IMR-90 (cell line): ENCODE measurements around the gene CDKN2B-AS1. TPM values are rescaled to one million over a fixed set of nuclear protein-coding genes. Genes with fewer than 3 reads are reported as not detected.

Experiments used
- ATAC-seq: fragments of 200-7000 bp; cut with Tn5 transposase; 2 replicates; pipeline ENCODE4 v1.9.1; 2020; ENCODE audit warnings: low read depth, mild to moderate bottlenecking, moderate library complexity
- BruUV-seq: library from RNA; stranded (reverse); fragments of 400-500 nt; replicated peaks from 2 replicates; lab custom pipeline; 2021; lab: Mats Ljungman, UMichigan
- CTCF ChIA-PET: fragments of 300-600 bp; formaldehyde crosslinking; extraction: SDS; loops from one replicate; lab custom pipeline; 2021; ENCODE audit warnings: antibody characterized with exemption; lab: Yijun Ruan, JAX
- POLR2A ChIA-PET: fragments of 300-600 bp; sonication (Branson Sonifier 250); formaldehyde crosslinking; loops from one replicate; lab custom pipeline; 2022; ENCODE audit warnings: antibody characterized with exemption; ENCODE audit not compliant: unreplicated experiment; lab: Charles Lee
- DNase-seq: peaks from one replicate; pipeline ENCODE4 v3.0.0; 2013
- H2AFZ ChIP-seq: replicated peaks from 2 replicates; pipeline ENCODE3; 2013; ENCODE audit warnings: low read length, mild to moderate bottlenecking; ENCODE audit not compliant: poor library complexity
- H2AK5ac ChIP-seq: 2 replicates; pipeline ENCODE4 v1.6.1; 2013; ENCODE audit warnings: low read depth, low read length, inconsistent platforms
- H2AK9ac ChIP-seq: replicated peaks from 2 replicates; pipeline ENCODE3; 2013; ENCODE audit warnings: mild to moderate bottlenecking, low read depth, low read length, moderate library complexity; ENCODE audit not compliant: poor library complexity
- H2BK120ac ChIP-seq: 2 replicates; pipeline ENCODE4 v1.6.1; 2013; ENCODE audit warnings: low read depth, low read length, inconsistent platforms
- H2BK15ac ChIP-seq: 3 replicates; pipeline ENCODE4 v1.6.1; 2013; ENCODE audit warnings: low read depth, low read length, inconsistent platforms
- H2BK20ac ChIP-seq: 2 replicates; pipeline ENCODE4 v1.6.1; 2013; ENCODE audit warnings: low read depth, mild to moderate bottlenecking, inconsistent platforms, low read length, moderate library complexity
- H2BK5ac ChIP-seq: 2 replicates; pipeline ENCODE4 v1.6.1; 2013; ENCODE audit warnings: mild to moderate bottlenecking, low read depth, low read length, inconsistent platforms; ENCODE audit not compliant: poor library complexity, severe bottlenecking
- H3K14ac ChIP-seq: replicated peaks from 2 replicates; pipeline ENCODE4 v1.6.1; 2013; ENCODE audit warnings: low read depth, low read length, inconsistent platforms
- H3K18ac ChIP-seq: 2 replicates; pipeline ENCODE4 v1.6.1; 2013; ENCODE audit warnings: low read depth, low read length, control low read depth
- H3K23ac ChIP-seq: 2 replicates; pipeline ENCODE4 v1.6.1; 2013; ENCODE audit warnings: low read depth, low read length, inconsistent platforms
- H3K27ac ChIP-seq: 2 replicates; pipeline ENCODE4 v1.5.1; 2013; ENCODE audit warnings: mild to moderate bottlenecking, control low read depth, low read length; ENCODE audit not compliant: insufficient read depth
- H3K27me3 ChIP-seq: 2 replicates; pipeline ENCODE4 v1.6.1; 2013; ENCODE audit warnings: low read length; ENCODE audit not compliant: control insufficient read depth, insufficient read depth
- H3K36me3 ChIP-seq: 2 replicates; pipeline ENCODE4 v1.6.1; 2013; ENCODE audit warnings: low read length, mixed read lengths; ENCODE audit not compliant: control insufficient read depth, insufficient read depth
- H3K4ac ChIP-seq: 2 replicates; pipeline ENCODE4 v1.6.1; 2013; ENCODE audit warnings: low read depth, low read length, inconsistent platforms
- H3K4me1 ChIP-seq: 2 replicates; pipeline ENCODE4 v1.6.1; 2013; ENCODE audit warnings: low read length, mixed read lengths; ENCODE audit not compliant: control insufficient read depth, insufficient read depth
- H3K4me2 ChIP-seq: 2 replicates; pipeline ENCODE4 v1.6.1; 2013; ENCODE audit warnings: low read depth, mild to moderate bottlenecking, control low read depth, low read length, moderate library complexity
- H3K4me3 ChIP-seq: 2 replicates; pipeline ENCODE4 v1.5.1; 2013; ENCODE audit warnings: low read depth, mild to moderate bottlenecking, control low read depth, low read length, moderate library complexity; ENCODE audit not compliant: insufficient read depth
- H3K56ac ChIP-seq: 2 replicates; pipeline ENCODE4 v1.6.1; 2013; ENCODE audit warnings: low read length, inconsistent platforms; ENCODE audit not compliant: insufficient read depth; ENCODE audit errors: extremely low read depth
- H3K79me1 ChIP-seq, 2 experiments: 2 replicates each; pipeline ENCODE4 v1.6.1; 2013; ENCODE audit warnings: low read length in 2 of 2, inconsistent platforms in 1 of 2, low read depth in 1 of 2
- H3K9ac ChIP-seq: 2 replicates; pipeline ENCODE4 v1.6.1; 2013; ENCODE audit warnings: low read depth, low read length, control low read depth
- H3K9me1 ChIP-seq: 2 replicates; pipeline ENCODE4 v1.6.1; 2013; ENCODE audit warnings: low read length, inconsistent platforms; ENCODE audit not compliant: insufficient read depth
- H3K9me3 ChIP-seq: 2 replicates; pipeline ENCODE4 v1.6.1; 2013; ENCODE audit warnings: low read length; ENCODE audit not compliant: control insufficient read depth, insufficient read depth
- H4K20me1 ChIP-seq: 2 replicates; pipeline ENCODE4 v1.6.1; 2013; ENCODE audit warnings: low read length, inconsistent platforms; ENCODE audit not compliant: insufficient read depth
- H4K5ac ChIP-seq: 2 replicates; pipeline ENCODE4 v1.6.1; 2013; ENCODE audit warnings: mild to moderate bottlenecking, low read depth, low read length, control low read depth
- H4K8ac ChIP-seq, 2 experiments: 2 replicates each; pipeline ENCODE4 v1.6.1; 2013; ENCODE audit warnings: low read depth in 2 of 2, low read length in 2 of 2, control low read depth in 1 of 2, inconsistent platforms in 1 of 2
- H4K91ac ChIP-seq: 2 replicates; pipeline ENCODE4 v1.6.1; 2013; ENCODE audit warnings: low read depth, low read length, inconsistent platforms; ENCODE audit not compliant: insufficient read depth
- MAFK ChIP-seq: IDR thresholded peaks from 2 replicates; pipeline ENCODE4 v1.6.1; 2012; ENCODE audit warnings: low read depth, low read length, improper control_type of control experiment
- POLR2A ChIP-seq: IDR thresholded peaks from 2 replicates; pipeline ENCODE4 v1.6.1; 2012; ENCODE audit warnings: mild to moderate bottlenecking, low read depth, low read length
- WGBS, 2 experiments: methylation state at CpG; one replicate each; pipeline versions ENCODE4 v1.1.5 to v1.1.7; 2013; ENCODE audit warnings: missing lambda C conversion rate in 2 of 2; ENCODE audit not compliant: insufficient read length in 1 of 2; ENCODE audit errors: extremely low coverage in 2 of 2; 5-methylcytosine and 5-hydroxymethylcytosine counted together
- dilution Hi-C: fragments of 300-500 bp; cut with HindIII; formaldehyde crosslinking; loops from one replicate; pipeline ENCODE4 v1.14.3; 2018; ENCODE audit warnings: low sequenced_read_pairs; ENCODE audit not compliant: unreplicated experiment
- in situ Hi-C: fragments of 300-500 bp; cut with MboI; formaldehyde crosslinking; loops from 3 replicates; pipeline ENCODE4 v1.14.3; 2019; ENCODE audit warnings: low sequenced_read_pairs, inconsistent platforms, mixed read lengths
- intact Hi-C: fragments of 100-400 bp; cut with micrococcal nuclease; formaldehyde crosslinking; loops from 2 replicates; pipeline ENCODE4 v1.10.0; 2022
- polyA plus RNA-seq, 3 experiments: library from polyadenylated mRNA; depleted of rRNA; stranded (reverse); fragments of >200 nt; gene quantifications; 2 replicates each; pipeline ENCODE4 v1.2.3, GENCODE V29; 2012; ENCODE audit warnings: low replicate concordance in 1 of 3
- total RNA-seq: library from RNA; depleted of rRNA; stranded (reverse); fragments of >200 nt; gene quantifications from 2 replicates; pipeline ENCODE4 v1.2.3, GENCODE V29; 2012

The CDKN2B-AS1 gene
- total and polyA plus RNA-seq, 2 of the 4 experiments (the other 2 are of a cell fraction) = 1.0 to 1.1 TPM

DNA sequence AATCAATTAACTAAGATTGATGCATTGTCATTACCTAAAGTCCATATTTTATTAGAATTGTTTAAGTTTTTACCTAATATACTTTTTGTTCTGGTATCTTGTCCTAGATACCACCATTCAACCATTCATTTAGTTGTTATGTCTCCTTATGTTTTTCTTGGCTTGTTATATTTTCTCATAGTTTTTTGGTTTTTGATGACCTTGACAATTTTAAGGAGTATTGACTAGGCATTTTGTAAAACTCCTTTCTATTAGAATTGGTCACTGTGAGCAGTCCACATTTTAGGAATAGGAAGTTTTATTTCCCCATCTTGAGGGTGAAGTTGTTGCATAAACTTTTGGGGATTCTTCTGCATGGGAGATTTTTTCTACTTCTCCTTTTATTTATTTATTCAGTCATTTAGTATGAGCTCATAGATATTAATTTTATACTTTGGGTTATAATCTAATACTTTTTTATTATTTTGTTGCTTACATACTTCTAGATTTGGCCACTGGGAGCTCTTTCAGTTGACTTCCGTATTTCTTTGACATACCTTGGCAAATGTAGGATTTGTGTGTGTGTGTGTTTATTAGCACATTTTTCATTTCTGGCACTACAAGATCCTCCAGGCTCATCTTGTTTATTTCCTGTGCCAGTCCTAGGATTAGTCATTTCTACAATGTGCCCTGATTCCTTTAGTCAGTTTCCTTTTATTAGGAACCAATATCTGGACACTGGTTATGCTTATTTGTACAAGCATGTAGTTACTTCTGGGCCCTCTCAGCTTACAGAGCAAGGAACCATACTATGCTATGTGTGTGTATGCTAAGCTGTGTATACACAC, 149.4 kb downstream of the CDKN2B-AS1 start:
- Histone ChIP-seq H4K8ac (no peak overlapping the region), H3K36me3 (no peaks in the 10 kb centered on the region), H3K9me3 (no peaks in the 10 kb centered on the region), H3K9ac (no peak overlapping the region), H3K56ac (no peak overlapping the region), H4K91ac (no peak overlapping the region), H4K5ac (no peak overlapping the region), H3K4me3 (no peak overlapping the region), H3K27me3 (no peaks in the 10 kb centered on the region), H2BK120ac (no peak overlapping the region), H2AK5ac (no peak overlapping the region), H3K27ac (no peak overlapping the region), H3K79me1 (no peaks in the 10 kb centered on the region), H3K4me2 (no peak overlapping the region), H3K23ac (no peak overlapping the region), H3K9me1 (no peaks in the 10 kb centered on the region; the same call in 1 of the 2 replicates), H2BK20ac (no peak overlapping the region), H2AK9ac (no peak overlapping the region), H3K18ac (no peak overlapping the region), H3K4me1 (peaks cover 5% of the 10 kb centered on the region), H3K14ac (no peak overlapping the region), H4K20me1 (no peaks in the 10 kb centered on the region), H2AFZ (no peak overlapping the region), H3K4ac (no peak overlapping the region), H2BK15ac (no peak overlapping the region), H2BK5ac (no peak overlapping the region)
- no CpG with 5 or more reads among the region's 1 CpG for WGBS, 2 experiments
- intact Hi-C loops (no loop called here), in situ Hi-C loops (no loop called here), dilution Hi-C loops (no loop called here)
- BruUV-seq = no TSS peak
- CTCF ChIA-PET = interaction anchor here (0.6 kb wide), 2 partner anchors 41 to 97 kb away, joined by 3 to 4 read pairs; no protein-coding TSS in a partner anchor
- TF ChIP-seq POLR2A (no peak), MAFK (peak; percentile 85)
- no peak for ATAC-seq
- POLR2A ChIA-PET = no interaction called here
- peak; percentile 2 for DNase-seq
